ENCODE measurements around the gene SMC4.

Gene SMC4

DNA sequence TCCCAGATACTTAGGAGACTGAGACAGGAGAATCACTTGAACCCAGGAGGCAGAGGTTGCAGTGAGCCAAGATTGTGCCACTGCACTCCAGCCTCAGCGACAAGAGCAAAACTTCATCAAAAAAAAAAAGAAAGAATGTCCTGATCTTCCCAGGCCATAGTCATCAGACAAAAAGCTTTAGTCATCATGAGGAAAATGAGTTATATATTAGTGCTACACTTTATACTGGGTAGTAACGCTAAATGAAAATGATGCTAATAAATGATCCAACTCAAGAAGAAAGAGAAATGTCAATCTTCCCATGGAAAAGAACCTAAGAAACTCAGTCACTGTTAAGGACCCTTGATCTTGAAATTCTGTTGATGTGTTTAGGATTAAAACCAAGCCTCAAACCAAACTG lies 76.4 kb downstream of the SMC4 start:
- DNase-seq (ENCODE audit: low read depth in 1 of 2, low spot score in 1 of 2) = no peak

DNA sequence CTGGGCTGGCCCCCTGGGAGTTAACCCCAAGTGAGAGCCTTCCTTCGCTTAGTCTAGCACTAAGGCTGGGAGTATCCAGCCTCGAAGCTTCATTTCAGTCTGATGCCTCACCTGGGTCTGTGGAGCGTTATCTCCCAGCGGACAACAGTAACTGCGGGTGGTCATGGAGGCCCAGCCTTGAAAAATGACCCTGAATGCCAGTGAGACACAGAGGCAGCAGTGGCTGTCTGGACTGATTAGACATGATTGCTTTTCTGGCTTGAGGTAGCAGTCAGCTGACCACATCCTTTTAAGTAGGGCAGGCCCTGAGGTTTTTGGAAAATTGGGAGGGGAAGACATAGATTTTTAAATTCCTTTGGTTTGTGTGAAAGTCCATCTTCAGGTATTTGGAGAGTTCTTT lies 78.3 kb downstream of the SMC4 start:
- no peak for DNase-seq (ENCODE audit: low read depth in 1 of 2, low spot score in 1 of 2)

DNA sequence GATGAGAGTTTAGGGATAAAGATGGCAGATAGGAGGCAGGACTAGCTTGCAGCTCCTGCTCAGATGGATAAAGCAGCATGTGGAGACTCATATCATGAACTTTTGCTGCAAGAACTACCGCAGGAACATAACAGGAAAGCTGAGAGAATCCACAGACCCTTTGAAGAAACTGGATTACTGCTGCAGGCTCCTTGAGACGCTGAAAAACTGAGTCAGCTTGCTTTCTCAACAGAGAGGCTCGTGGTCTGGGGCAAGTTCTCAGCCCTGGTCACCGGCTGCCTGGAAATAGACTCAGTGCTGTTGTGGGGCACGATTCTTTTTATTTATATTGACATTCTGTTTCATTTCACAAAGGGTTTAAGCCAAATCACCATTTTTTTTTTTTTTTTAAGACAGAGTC lies 78.9 kb downstream of the SMC4 start:
- DNase-seq (ENCODE audit: low read depth in 1 of 2, low spot score in 1 of 2) = no peak

DNA sequence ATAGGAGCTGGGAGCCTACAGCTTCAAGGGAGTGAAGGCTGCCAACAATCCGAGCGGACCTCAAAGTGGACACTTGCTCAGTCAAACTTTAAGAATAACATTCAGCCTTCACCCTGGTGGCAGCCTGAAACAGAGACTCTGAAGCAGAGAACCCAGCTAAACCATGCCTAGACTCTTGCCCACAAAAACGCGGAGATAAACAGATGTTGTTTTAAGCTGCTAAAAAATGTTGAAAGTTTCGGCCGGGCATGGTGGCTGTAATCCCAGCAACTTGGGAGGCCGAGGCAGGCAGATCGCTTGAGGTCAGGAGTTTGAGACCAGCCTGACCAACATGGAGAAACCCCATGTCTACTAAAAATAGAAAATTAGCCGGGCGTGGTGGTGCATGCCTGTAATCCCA lies 79.9 kb downstream of the SMC4 start:
- DNase-seq (ENCODE audit: low read depth in 1 of 2, low spot score in 1 of 2) = no peak

DNA sequence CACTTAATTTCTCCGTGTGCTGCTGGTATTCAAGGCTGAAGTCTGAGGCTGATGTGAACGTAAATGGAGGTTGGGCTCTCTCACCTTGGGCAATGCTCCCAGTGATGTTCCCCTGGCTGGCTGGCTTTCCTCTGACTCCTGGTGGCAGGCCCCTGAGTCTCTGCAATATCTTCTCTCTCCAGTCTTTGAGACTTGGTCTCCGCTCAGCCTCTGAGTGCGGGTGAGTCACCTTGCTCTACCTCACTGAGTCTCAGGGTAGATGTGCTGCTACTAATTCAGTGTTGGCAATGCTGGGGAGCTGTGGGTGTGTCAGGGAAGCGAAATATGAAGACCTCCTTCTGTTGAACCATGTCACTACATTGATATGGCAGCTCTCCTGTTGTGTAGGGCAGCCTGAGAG lies 81.5 kb downstream of the SMC4 start:
- DNase-seq (ENCODE audit: low read depth in 1 of 2, low spot score in 1 of 2) = no peak

DNA sequence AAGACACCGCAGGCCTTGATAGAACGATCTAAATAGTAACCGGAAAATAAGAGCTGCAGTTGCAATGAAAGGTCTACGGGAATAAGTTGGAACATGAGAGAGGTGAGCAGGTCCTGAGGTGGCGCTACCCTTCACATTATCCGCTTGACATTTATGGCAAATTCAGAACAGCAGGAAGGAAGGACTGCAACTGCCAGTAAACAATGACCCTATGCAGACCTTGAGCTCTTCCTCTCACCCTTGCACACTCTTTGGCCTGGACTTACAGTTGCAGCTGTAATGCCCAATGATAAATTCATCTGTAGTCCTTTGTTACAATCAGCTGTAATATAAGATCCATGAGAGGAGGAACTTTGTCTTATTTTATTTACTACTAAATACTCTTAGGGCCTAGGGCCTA lies 82.4 kb downstream of the SMC4 start:
- no peak for DNase-seq (ENCODE audit: low read depth in 1 of 2, low spot score in 1 of 2)

DNA sequence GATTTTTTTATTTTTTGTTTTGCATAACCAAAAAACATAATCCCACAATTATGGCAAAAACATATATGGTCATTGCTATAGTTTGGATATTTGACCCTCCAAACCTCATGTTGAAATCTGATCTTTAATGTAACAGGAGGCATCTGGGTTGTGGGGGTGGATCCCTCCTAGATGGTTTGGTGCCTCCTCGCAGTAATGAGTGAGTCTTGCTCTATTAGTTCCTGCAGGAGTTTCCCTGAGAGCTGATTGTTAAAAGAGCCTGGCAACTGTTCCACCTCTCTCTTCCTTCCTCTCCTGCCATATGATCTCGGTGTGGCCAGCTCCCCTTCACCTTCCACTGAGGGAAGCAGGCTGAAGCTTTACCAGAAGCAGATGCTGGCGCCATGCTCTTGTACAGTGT lies 83.3 kb downstream of the SMC4 start:
- no peak for DNase-seq (ENCODE audit: low read depth in 1 of 2, low spot score in 1 of 2)

Data from activated T-helper 1 cell treated with anti-CD3 and anti-CD28 coated beads, Interleukin-2, amount 50 U/mL, for 16 hours (primary cell).